Astrocyte of the cerebellum (primary cell): Measurements from ENCODE around the gene PPP1R2.

ENCODE experiments used
- DNase-seq: peaks from one replicate; pipeline ENCODE4 v3.0.0-alpha.2; 2011; ENCODE audit warnings: low read depth
- H3K4me3 ChIP-seq: 2 replicates; pipeline ENCODE4 v1.5.1; 2011; ENCODE audit warnings: mild to moderate bottlenecking, low read depth, low read length, moderate library complexity
- in situ Hi-C: cut with HindIII; loops from 2 replicates; pipeline ENCODE4 v1.10.0; 2017; ENCODE audit warnings: low sequenced_read_pairs
- TF ChIP-seq, protein P1 (sequence below): IDR thresholded peaks from 2 replicates; pipeline ENCODE4 v1.5.1; 2012; ENCODE audit warnings: low read length, low read depth, moderate library complexity, mild to moderate bottlenecking; ENCODE audit errors: missing control alignments

Gene PPP1R2

DNA sequence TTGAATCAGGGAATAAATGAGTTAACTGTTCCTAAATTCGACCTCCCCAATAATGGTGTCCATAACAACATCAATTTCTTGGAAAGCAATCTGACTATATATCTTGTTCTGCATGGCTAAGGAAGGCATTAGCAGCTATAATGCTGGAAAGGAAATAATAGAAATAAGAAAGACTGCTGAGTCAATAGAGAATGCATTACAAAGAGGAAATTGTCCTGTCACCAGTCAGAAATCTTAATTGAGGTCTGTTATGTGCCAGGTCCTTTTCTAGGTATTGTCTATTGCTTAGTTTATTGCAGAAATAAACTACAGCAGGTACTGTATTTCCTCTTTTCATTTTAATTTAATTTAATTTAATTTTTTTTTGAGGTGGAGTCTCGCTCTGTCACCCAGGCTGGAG, 5.9 kb upstream of the PPP1R2 start:
- TF ChIP-seq, protein P1, sequence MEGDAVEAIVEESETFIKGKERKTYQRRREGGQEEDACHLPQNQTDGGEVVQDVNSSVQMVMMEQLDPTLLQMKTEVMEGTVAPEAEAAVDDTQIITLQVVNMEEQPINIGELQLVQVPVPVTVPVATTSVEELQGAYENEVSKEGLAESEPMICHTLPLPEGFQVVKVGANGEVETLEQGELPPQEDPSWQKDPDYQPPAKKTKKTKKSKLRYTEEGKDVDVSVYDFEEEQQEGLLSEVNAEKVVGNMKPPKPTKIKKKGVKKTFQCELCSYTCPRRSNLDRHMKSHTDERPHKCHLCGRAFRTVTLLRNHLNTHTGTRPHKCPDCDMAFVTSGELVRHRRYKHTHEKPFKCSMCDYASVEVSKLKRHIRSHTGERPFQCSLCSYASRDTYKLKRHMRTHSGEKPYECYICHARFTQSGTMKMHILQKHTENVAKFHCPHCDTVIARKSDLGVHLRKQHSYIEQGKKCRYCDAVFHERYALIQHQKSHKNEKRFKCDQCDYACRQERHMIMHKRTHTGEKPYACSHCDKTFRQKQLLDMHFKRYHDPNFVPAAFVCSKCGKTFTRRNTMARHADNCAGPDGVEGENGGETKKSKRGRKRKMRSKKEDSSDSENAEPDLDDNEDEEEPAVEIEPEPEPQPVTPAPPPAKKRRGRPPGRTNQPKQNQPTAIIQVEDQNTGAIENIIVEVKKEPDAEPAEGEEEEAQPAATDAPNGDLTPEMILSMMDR = no peak
- in situ Hi-C loops = no loop called here
- no peak overlapping the region for H3K4me3 ChIP-seq
- no peak for DNase-seq

DNA sequence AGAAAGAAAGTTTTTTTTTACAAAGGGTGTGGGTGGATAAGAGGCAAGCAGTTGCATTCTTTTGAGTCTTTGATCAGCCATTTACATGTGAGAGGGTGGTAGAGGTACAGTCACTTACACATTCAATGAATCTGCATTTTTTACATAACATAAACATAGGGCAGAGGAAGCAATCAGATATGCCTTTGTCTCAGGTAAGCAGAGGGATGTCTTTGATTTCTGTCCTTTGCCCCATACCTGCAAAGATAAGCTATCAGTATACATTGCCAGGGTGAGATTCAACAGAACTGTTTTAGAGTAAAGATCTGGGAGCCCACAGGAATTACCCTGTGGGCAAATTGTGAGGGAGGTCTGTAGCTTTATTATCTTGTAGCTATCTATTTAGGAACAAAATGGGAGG, 5.4 kb upstream of the PPP1R2 start:
- TF ChIP-seq, protein P1 = no peak
- in situ Hi-C loops = no loop called here
- no peak for DNase-seq
- H3K4me3 ChIP-seq = no peak overlapping the region

DNA sequence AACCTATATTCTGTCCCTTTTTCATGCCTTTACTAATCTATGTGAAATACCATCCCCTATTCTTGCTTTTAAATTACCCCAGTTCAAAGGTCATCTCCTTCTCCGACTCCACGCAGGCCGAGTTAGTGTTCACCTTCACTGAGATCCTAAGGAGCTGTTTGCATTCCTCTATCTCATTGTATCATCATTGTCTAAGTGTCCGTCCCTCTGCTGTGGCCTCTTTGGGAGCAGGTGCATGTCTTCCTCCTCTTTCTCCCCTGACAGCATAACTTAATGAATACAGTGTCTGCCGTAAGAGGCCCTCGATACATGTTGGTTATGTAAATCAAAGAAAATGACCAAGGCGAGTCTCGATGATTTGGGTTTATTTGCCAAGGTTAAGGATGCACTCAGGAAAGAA, 4.9 kb upstream of the PPP1R2 start:
- DNase-seq = no peak
- in situ Hi-C loops = no loop called here
- no peak overlapping the region for H3K4me3 ChIP-seq
- TF ChIP-seq, protein P1 = no peak

DNA sequence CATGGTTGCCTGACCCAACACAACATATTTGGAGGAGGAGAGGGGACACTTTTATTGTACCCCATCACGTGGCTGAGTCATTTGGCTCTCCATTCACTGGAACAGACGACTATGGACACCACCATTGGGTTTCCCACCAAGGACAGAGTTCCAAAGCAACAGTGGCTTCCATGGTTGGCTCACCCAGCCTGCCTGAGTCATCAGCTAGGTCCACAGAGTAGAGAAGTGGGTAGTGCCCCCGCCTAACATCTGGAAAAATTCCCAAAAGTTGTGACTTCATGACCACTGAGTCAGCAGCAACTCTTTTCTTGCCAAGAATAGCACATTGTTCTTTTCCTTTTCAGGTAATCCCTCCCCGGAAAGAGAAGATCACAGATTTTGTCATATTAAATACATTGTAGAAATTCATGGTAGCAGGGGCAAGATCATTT, 3.0 kb upstream of the PPP1R2 start:
- H3K4me3 ChIP-seq = no peak overlapping the region
- peak; percentile 59 for DNase-seq
- in situ Hi-C loops = no loop called here
- TF ChIP-seq, protein P1 = no peak

DNA sequence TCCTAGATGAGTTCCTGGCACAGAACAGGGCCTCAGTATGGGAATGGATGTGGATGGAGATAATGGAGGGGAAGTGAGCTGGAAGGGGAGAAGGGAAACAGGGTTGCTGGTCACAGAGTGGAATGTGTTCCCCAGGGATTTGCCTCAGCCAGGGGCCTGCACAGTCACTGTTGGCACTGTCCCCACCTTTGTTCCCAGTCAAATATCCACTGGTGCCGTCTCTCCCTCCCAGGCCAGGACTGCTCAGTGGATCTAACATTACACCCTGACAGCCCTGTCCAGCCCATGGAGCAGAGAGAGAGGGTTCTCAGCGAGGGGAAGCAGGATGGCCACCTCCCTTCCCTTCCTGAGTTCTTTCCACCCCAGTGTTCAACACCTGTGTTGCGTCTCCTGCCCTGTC, 1.5 kb upstream of the PPP1R2 start:
- no peak for DNase-seq
- in situ Hi-C loops = no loop called here
- H3K4me3 ChIP-seq = no peak overlapping the region
- TF ChIP-seq, protein P1 = no peak

DNA sequence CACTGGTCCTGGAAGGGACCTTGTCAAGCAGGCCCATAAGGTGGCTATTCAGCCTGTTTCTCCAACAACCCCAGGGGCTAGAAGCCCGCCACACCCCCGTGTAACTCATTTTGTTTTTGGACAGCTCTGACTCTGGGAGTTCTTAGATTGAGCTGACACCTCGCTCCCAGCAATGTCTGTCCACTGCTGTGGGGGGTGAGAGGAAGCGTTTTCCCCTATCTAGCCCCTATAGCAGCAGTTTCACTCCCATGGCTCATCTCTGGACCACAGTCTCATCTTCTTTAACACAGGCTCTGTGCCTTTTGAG, 1.1 kb upstream of the PPP1R2 start:
- DNase-seq = no peak
- H3K4me3 ChIP-seq = no peak overlapping the region
- TF ChIP-seq, protein P1 = no peak
- in situ Hi-C loops = no loop called here

DNA sequence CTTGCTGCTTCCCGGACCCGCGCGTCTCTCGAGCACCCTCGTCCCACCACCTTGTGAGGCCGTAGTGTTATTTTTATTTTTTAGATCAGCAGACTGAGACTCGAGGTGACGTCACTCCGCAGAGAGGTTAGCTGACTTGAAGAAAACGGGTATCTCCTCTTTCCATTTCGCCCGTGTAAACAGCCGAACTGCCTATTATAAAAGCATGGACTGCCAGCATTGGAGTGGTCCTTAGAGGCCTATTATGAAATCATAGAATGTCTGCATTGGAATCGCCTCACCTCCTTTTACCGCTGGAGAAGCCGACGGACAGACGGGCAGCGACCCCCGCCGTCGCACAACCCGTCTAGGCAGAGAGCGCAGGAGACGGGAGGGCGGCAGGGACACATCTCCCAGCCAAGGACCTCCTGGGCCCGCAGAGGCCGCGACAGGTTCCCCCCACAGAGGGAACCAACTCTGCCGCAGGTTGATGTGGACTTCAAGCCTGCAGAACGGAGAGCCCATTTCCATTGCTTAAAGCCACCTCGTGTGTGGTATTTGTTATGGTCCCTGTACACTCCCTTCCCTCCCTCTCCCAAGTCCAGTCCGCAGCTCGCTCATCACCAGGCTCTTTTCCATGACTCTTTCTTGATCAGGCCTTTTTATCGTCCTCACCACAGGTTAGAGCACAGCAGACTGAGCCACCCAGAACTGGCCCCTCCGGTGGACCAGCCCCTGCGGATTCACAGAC, 540 bp upstream of the PPP1R2 start:
- H3K4me3 ChIP-seq = peak overlapping the region; percentile 58
- DNase-seq = no peak
- in situ Hi-C loops = no loop called here
- TF ChIP-seq, protein P1 = no peak
